Cardiac fibroblast (primary cell): ENCODE results near the gene BCAP31.
A peak's percentile ranks its signal among the peaks of the same experiment; 100 is the strongest.

ENCODE experiments used
- DNase-seq, 2 donors: peaks; one replicate each; pipeline versions ENCODE4 v3.0.0 to v3.0.0-alpha.2; 2010; ENCODE audit warnings: low read depth in 2 of 2
- H3K4me3 ChIP-seq, 2 donors: replicated peaks in 1 of 2; 1 replicate in 1 of 2; 2 replicates in 1 of 2; pipeline ENCODE4 v1.5.1; 2011; ENCODE audit warnings: low read depth in 2 of 2, low read length in 2 of 2, mild to moderate bottlenecking in 2 of 2, moderate library complexity in 1 of 2
- CTCF ChIP-seq: IDR thresholded peaks from one replicate; pipeline ENCODE4 v1.5.1; 2011; ENCODE audit warnings: low read depth, mild to moderate bottlenecking, low read length, inconsistent platforms

The BCAP31 gene

DNA sequence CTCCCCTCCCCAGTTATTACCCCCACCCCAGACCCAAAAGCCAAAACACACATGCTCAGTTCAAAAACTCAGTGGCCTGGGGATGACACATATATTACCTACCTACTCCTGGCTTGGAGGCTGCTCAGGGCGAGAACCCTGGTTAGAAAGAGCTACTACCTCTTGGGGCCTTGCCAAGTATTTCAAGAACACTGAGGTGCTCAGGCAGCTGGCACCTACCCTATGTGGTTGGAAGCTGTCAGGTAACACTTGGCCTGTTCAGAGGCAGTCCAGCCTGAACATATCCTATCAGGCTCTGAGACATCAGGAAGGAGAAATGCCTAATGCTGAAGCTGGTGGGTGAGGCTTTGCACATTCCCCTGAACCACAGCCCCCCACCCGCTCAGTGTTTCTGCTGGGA lies 4.9 kb downstream of the BCAP31 start:
- no peak for TF ChIP-seq CTCF
- no peak for DNase-seq
- H3K4me3 ChIP-seq = no peak overlapping the region

GRCh38 chrX:153717445-153717844 lies 6.7 kb downstream of the BCAP31 start:
- no peak overlapping the region for H3K4me3 ChIP-seq
- DNase-seq = no peak
- no peak for TF ChIP-seq CTCF

GRCh38 chrX:153714256-153714655 lies 9.9 kb downstream of the BCAP31 start:
- no peak for TF ChIP-seq CTCF
- H3K4me3 ChIP-seq = no peak overlapping the region
- DNase-seq = no peak

DNA sequence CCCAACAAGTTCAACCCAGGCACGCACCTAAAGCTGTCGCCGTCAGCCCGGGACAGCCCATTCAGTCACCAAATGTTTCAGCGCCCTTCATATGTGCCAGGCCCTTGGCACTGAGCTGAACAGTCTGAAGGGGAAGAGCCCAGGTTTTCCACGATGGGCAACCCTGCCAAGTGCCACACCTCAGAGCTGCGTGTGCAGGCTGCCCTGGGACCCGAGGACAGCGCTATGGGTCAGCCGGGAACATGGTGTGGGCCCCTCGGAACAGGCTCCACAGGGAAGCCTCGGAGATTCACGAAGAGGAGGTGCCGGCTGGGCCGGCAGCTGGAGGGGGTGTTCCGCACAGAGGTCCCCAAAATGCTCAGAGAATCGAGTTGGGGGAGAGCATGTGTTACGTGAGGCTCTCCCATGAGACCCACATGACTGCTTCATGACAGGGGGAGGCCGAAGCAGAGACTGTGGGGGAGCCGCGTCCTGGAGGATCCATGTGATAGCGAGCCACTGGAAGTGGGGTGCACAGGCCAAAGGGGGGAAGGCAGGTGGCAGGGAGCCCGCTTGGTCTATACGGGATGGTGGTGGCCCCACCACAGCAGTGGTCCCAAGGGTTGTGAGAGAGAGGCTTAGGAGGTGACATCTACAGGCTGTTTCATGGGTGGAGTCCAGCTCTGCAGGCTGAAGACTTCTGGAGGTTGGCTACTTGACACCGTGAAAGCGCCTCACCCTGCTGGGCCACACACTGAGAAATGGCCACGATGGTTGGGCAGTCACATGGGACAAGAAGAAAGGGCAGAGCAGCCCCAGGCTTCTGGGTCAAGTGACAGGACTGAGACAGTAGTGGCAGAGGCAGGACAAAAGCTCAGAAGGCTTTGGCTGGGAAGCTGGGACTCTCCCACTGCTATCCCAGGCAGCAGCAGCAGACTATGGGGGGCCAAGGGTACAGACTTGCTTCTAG lies 14.2 kb downstream of the BCAP31 start:
- DNase-seq = no peak
- no peak for TF ChIP-seq CTCF
- H3K4me3 ChIP-seq = no peak overlapping the region

- TF ChIP-seq CTCF = peak; percentile 68
- peak; percentile 83 to 87 for DNase-seq
Measured at GRCh38 chrX:153708415-153708814, 15.8 kb downstream of the BCAP31 start.

GRCh38 chrX:153707406-153707805 lies 16.8 kb downstream of the BCAP31 start:
- TF ChIP-seq CTCF = no peak
- H3K4me3 ChIP-seq = no peak overlapping the region
- DNase-seq = no peak

More at GRCh38 chrX:153708415-153708814, 15.8 kb downstream of the BCAP31 start:
- no peak overlapping the region for H3K4me3 ChIP-seq
